HCT116 (cell line): Measurements from ENCODE around the gene KRTAP1-5. TPM values are rescaled to one million over a fixed set of nuclear protein-coding genes. Genes with fewer than 3 reads are reported as not detected.

Experiments
- ATAC-seq: fragments of 200-7000 bp; cut with Tn5 transposase; 2 replicates; pipeline ENCODE4 v1.9.1; 2020; ENCODE audit warnings: mild to moderate bottlenecking, moderate library complexity
- BruUV-seq: library from RNA; stranded (reverse); fragments of 400-500 nt; replicated peaks from 2 replicates; lab custom pipeline; 2021; lab: Mats Ljungman, UMichigan
- CTCF ChIA-PET: fragments of 300-600 bp; sonication (Branson Sonifier 250); formaldehyde crosslinking; loops from one replicate; lab custom pipeline; 2021; ENCODE audit warnings: antibody characterized with exemption; lab: Charles Lee
- POLR2A ChIA-PET: fragments of 300-600, 350-600 bp; sonication (Branson Sonifier 250); formaldehyde crosslinking; loops from one replicate; lab custom pipeline; 2021; ENCODE audit warnings: antibody characterized with exemption; lab: Charles Lee
- RAD21 ChIA-PET, 2 experiments: fragments of 300-600 bp; sonication (Branson Sonifier 250); formaldehyde crosslinking; loops; one replicate each; lab custom pipeline; 2023; ENCODE audit warnings: low total read pairs in 2 of 2; ENCODE audit not compliant: uncharacterized antibody in 2 of 2, unreplicated experiment in 2 of 2, low non-redundant PET in 1 of 2; lab: Charles Lee
- DNase-seq: peaks from one replicate; pipeline ENCODE4 v3.0.0-alpha.2; 2010; ENCODE audit warnings: low read depth, low spot score
- H2AFZ ChIP-seq: fragments of 200-600 bp; shearing (Covaris generic), sonication (generic); 2 replicates; pipeline ENCODE4 v1.6.1; 2017; ENCODE audit warnings: low read depth, mixed run types, mixed read lengths, antibody characterized with exemption, low read length; ENCODE audit not compliant: poor library complexity, severe bottlenecking
- H3K27ac ChIP-seq: 2 replicates; pipeline ENCODE4 v1.5.1; 2012; ENCODE audit warnings: low read depth, low read length
- H3K27me3 ChIP-seq: fragments of 200-600 bp; sonication (generic); 2 replicates; pipeline ENCODE4 v1.6.1; 2016; ENCODE audit warnings: mixed run types, low read length, mixed read lengths; ENCODE audit not compliant: insufficient read depth
- H3K36me3 ChIP-seq, 2 experiments: fragments of 200-500 bp in 1 of 2; fragments of 200-600 bp in 1 of 2; sonication (Bioruptor generic) in 1 of 2; sonication (generic) in 1 of 2; 2 replicates each; pipeline versions ENCODE4 v1.5.1 to v1.6.1; 2014 to 2016; ENCODE audit warnings: low read length in 2 of 2, inconsistent platforms in 1 of 2, mixed read lengths in 1 of 2, mixed run types in 1 of 2; ENCODE audit not compliant: insufficient read depth in 2 of 2, control insufficient read depth in 1 of 2
- H3K4me1 ChIP-seq, 2 experiments: fragments of 200-600 bp in 1 of 2; sonication (generic) in 1 of 2; 2 replicates each; pipeline versions ENCODE4 v1.5.1 to v1.6.1; 2012 to 2017; ENCODE audit warnings: low read length in 2 of 2, inconsistent platforms in 1 of 2, mild to moderate bottlenecking in 1 of 2, mixed read lengths in 1 of 2, mixed run types in 1 of 2, moderate library complexity in 1 of 2; ENCODE audit not compliant: insufficient read depth in 2 of 2, control insufficient read depth in 1 of 2
- H3K4me2 ChIP-seq: fragments of 200-600 bp; sonication (generic); 2 replicates; pipeline ENCODE4 v1.6.1; 2017; ENCODE audit warnings: mixed run types, low read length, mixed read lengths
- H3K4me3 ChIP-seq, 2 experiments: fragments of 200-600 bp in 1 of 2; sonication (generic) in 1 of 2; replicated peaks in 1 of 2; 2 replicates each; pipeline ENCODE4 v1.5.1; 2011 to 2016; ENCODE audit warnings: low read length in 2 of 2, control low read depth in 1 of 2, low read depth in 1 of 2, mild to moderate bottlenecking in 1 of 2, mixed read lengths in 1 of 2, mixed run types in 1 of 2
- H3K79me2 ChIP-seq: fragments of 200-600 bp; sonication (generic); 2 replicates; pipeline ENCODE4 v1.6.1; 2017; ENCODE audit warnings: mild to moderate bottlenecking, mixed run types, low read length, moderate library complexity, mixed read lengths; ENCODE audit not compliant: insufficient read depth
- H3K9ac ChIP-seq: fragments of 200-600 bp; sonication (generic); 2 replicates; pipeline ENCODE4 v1.6.1; 2016; ENCODE audit warnings: low read length, mixed read lengths
- H3K9me2 ChIP-seq: fragments of 200-600 bp; sonication (generic), shearing (Covaris generic); 2 replicates; pipeline ENCODE4 v1.6.1; 2017; ENCODE audit warnings: mixed run types, mild to moderate bottlenecking, moderate library complexity; ENCODE audit not compliant: insufficient read depth
- H3K9me3 ChIP-seq, 2 experiments: fragments of 200-500 bp in 1 of 2; fragments of 200-600 bp in 1 of 2; sonication (Bioruptor generic) in 1 of 2; sonication (generic) in 1 of 2; 2 replicates each; pipeline ENCODE4 v1.6.1; 2014 to 2017; ENCODE audit warnings: low read length in 2 of 2, mixed read lengths in 2 of 2, inconsistent platforms in 1 of 2, low read depth in 1 of 2, mild to moderate bottlenecking in 1 of 2, mixed run types in 1 of 2, moderate library complexity in 1 of 2; ENCODE audit not compliant: control insufficient read depth in 1 of 2, insufficient read depth in 1 of 2
- H4K20me1 ChIP-seq: fragments of 200-600 bp; sonication (generic), shearing (Covaris generic); 2 replicates; pipeline ENCODE4 v1.6.1; 2017; ENCODE audit warnings: mixed run types, mild to moderate bottlenecking, moderate library complexity; ENCODE audit not compliant: insufficient read depth
- ATF3 ChIP-seq: IDR thresholded peaks from 2 replicates; pipeline ENCODE4 v1.6.1; 2012
- CBX3 ChIP-seq: IDR thresholded peaks from 2 replicates; pipeline ENCODE4 v1.6.1; 2012; ENCODE audit warnings: low read depth
- CEBPB ChIP-seq: IDR thresholded peaks from 2 replicates; pipeline ENCODE4 v1.6.1; 2012; ENCODE audit warnings: low read depth
- CTCF ChIP-seq, 3 experiments: fragments of 200-600 bp in 1 of 3; sonication (generic) in 1 of 3; IDR thresholded peaks in 2 of 3; conservative IDR thresholded peaks in 1 of 3; 2 replicates each; pipeline ENCODE4 v1.5.1; 2012 to 2017; ENCODE audit warnings: low read depth in 2 of 3, low read length in 2 of 3, antibody characterized with exemption in 1 of 3, borderline replicate concordance in 1 of 3, control low read depth in 1 of 3, mild to moderate bottlenecking in 1 of 3, mixed read lengths in 1 of 3, mixed run types in 1 of 3, moderate library complexity in 1 of 3; ENCODE audit not compliant: insufficient read depth in 1 of 3
- EGR1 ChIP-seq: IDR thresholded peaks from 2 replicates; pipeline ENCODE4 v1.6.1; 2012; ENCODE audit warnings: low read depth
- EZH2 ChIP-seq: fragments of 200-600 bp; sonication (generic); IDR thresholded peaks from 2 replicates; pipeline ENCODE4 v1.6.1; 2017; ENCODE audit warnings: antibody characterized with exemption, mixed run types
- EZH2phosphoT487 ChIP-seq: fragments of 200-600 bp; IDR thresholded peaks from 2 replicates; pipeline ENCODE4 v1.6.1; 2018; ENCODE audit warnings: antibody characterized with exemption, borderline replicate concordance
- FOSL1 ChIP-seq: IDR thresholded peaks from 2 replicates; pipeline ENCODE4 v1.6.1; 2012; ENCODE audit warnings: low read depth
- JUND ChIP-seq: IDR thresholded peaks from 2 replicates; pipeline ENCODE4 v1.6.1; 2012
- POLR2AphosphoS5 ChIP-seq: IDR thresholded peaks from 2 replicates; pipeline ENCODE4 v1.6.1; 2011; ENCODE audit warnings: mild to moderate bottlenecking, low read depth, low read length, moderate library complexity
- RAD21 ChIP-seq: IDR thresholded peaks from 2 replicates; pipeline ENCODE4 v1.6.1; 2012; ENCODE audit warnings: low read depth, mild to moderate bottlenecking
- SIN3A ChIP-seq: IDR thresholded peaks from 2 replicates; pipeline ENCODE4 v1.6.1; 2012; ENCODE audit warnings: low read depth
- SP1 ChIP-seq: IDR thresholded peaks from 2 replicates; pipeline ENCODE4 v1.6.1; 2012; ENCODE audit warnings: low read depth
- SRF ChIP-seq: IDR thresholded peaks from 2 replicates; pipeline ENCODE4 v1.6.1; 2012; ENCODE audit warnings: low read depth
- TCF7L2 ChIP-seq: IDR thresholded peaks from 2 replicates; pipeline ENCODE4 v1.7.0; 2011; ENCODE audit warnings: borderline replicate concordance, inconsistent platforms; ENCODE audit not compliant: insufficient read depth, insufficient read length; ENCODE audit errors: extremely low read depth
- ZFX ChIP-seq: fragments of 450-650 bp; IDR thresholded peaks from 2 replicates; pipeline ENCODE4 v1.6.1; 2017
- ZNF274 ChIP-seq: fragments of 200-500 bp; sonication (Bioruptor generic); IDR thresholded peaks from 2 replicates; pipeline ENCODE4 v1.6.1; 2014; ENCODE audit warnings: mild to moderate bottlenecking, low read depth, low read length, inconsistent platforms
- intact Hi-C: fragments of 100-400 bp; cut with micrococcal nuclease; formaldehyde crosslinking; loops from 2 replicates; pipeline ENCODE4 v1.10.0; 2022
- total RNA-seq: library from RNA; stranded (reverse); gene quantifications from one replicate; pipeline ENCODE4 v1.2.1, GENCODE V29; 2021; ENCODE audit not compliant: unreplicated experiment

KRTAP1-5 gene
- total RNA-seq, 1 experiment from 2014 or later: not detected

DNA sequence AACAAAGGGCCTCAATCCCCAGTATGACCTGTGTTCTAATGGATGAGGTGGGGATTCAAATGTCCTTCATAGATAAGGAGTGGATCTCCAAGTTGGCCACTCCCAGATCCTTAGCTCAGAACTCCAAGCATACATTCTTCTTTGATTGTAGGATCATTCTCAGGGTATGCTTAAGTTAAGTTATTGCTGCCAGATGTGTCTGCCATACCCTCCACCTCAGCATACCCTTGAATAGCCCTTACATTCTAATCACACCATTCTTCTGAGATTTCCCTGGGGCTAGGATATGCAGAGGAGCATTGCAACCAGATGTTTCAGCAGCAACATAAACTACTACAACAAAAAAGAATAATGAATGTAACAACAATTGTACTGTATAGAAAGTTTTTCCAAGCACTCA lies 40.3 kb upstream of the KRTAP1-5 start:
- H4K20me1 ChIP-seq: no peaks in the 10 kb centered on the region

More for the DNA sequence above, 40.3 kb upstream of the KRTAP1-5 start:
- Histone ChIP-seq H3K4me1 (peaks cover 13 to 70% of the 10 kb centered on the region in 2 experiments), H3K27me3 (no peaks in the 10 kb centered on the region), H3K4me3 (no peak overlapping the region), H3K4me2 (peak overlapping the region; percentile 12; the same call in 1 of the 2 replicates), H3K79me2 (no peaks in the 10 kb centered on the region; the same call in 1 of the 2 replicates), H3K9me2 (no peaks in the 10 kb centered on the region), H3K9me3 (no peaks in the 10 kb centered on the region; a peak in 1 of 4 replicates), H3K9ac (peak overlapping the region; percentile 22; the same call in 1 of the 2 replicates), H3K27ac (no peak overlapping the region; the same call in 1 of the 2 replicates), H3K36me3 (peaks cover 0 to 37% of the 10 kb centered on the region in 2 experiments; a peak in 2 of 4 replicates), H2AFZ (no peak overlapping the region)
- ATAC-seq (no peak), DNase-seq (no peak)
- ChIA-PET CTCF (no interaction called here), POLR2A (no interaction called here), RAD21 (no interaction called here)
- TSS peak; percentile 11 for BruUV-seq
- intact Hi-C loops: no loop called here
- TF ChIP-seq SRF (no peak), SP1 (no peak), FOSL1 (no peak), EZH2phosphoT487 (no peak), ZFX (no peak), EZH2 (no peak), JUND (no peak), POLR2AphosphoS5 (no peak), TCF7L2 (no peak), SIN3A (no peak), ATF3 (no peak), CEBPB (no peak), EGR1 (no peak), CTCF (IDR thresholded peaks at IDR 0.05 in 2 of 3, conservative IDR thresholded peaks at IDR 0.05 in 1 of 3; ENCODE audit: borderline replicate concordance in 1 of 3, insufficient read depth in 1 of 3, low read depth in 2 of 3, low read length in 2 of 3) (no peak), CBX3 (no peak), ZNF274 (no peak), RAD21 (no peak)
